Putamen (tissue), 1 donor: ENCODE data around the gene PDXK.
"Not testable (repeated sequence)": the region's sequence is repeated elsewhere in the genome, so short reads cannot be mapped to it uniquely, and the experiment has no call there.

ENCODE experiments used
- DNase-seq: peaks from one replicate; pipeline ENCODE4 v3.0.0-alpha.2; 2016; ENCODE audit warnings: low spot score

The PDXK gene

GRCh38 chr21:43697758-43698643 is 20.9 kb upstream of the PDXK start:
- no peak for DNase-seq

DNA sequence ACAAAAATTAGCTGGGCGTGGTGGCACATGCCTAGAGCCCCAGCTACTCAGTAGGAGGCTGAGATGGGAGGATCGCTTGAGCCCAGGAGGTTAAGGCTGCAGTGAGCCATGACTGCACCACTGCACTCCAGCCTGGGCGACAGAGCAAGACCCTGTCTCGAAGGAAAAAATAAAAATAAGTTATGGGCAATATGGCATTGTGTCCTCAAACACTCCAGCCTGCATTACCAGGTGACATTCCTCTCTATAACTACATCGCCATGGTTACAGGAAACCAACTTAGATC is 19.5 kb upstream of the PDXK start:
- DNase-seq: not testable (repeated sequence)

DNA sequence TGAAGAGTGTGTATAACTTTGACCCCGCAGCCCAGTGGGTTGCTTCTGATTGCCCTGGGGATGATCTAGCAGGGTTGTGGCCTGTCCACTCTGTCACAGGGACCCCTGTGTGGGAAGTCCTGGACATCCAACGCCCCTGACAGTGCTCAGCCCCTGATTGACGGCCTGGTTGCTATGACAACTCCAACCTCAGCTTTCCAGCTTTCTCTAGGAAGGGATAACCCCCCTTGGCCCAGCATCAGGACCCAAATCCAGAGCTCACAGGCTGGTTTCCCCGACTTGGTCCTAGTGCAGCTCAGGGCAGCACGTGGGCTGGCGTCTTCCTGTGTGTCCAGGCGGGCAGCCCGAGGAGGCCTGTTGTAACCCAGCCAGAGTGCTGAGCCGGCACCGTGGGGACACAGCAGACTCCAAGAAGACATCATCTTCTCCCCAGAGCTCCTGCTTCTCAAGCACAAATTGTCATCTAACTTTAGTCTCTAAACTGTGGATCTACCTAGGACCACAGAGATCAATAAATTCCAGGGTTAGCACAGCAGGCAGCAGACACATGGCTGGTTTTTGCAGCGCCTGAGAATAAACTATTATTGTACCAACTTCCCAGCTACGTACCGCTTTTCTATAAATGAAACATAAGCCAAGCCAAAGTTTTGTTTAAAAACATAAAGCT is 18.9 kb upstream of the PDXK start:
- DNase-seq: no peak

DNA sequence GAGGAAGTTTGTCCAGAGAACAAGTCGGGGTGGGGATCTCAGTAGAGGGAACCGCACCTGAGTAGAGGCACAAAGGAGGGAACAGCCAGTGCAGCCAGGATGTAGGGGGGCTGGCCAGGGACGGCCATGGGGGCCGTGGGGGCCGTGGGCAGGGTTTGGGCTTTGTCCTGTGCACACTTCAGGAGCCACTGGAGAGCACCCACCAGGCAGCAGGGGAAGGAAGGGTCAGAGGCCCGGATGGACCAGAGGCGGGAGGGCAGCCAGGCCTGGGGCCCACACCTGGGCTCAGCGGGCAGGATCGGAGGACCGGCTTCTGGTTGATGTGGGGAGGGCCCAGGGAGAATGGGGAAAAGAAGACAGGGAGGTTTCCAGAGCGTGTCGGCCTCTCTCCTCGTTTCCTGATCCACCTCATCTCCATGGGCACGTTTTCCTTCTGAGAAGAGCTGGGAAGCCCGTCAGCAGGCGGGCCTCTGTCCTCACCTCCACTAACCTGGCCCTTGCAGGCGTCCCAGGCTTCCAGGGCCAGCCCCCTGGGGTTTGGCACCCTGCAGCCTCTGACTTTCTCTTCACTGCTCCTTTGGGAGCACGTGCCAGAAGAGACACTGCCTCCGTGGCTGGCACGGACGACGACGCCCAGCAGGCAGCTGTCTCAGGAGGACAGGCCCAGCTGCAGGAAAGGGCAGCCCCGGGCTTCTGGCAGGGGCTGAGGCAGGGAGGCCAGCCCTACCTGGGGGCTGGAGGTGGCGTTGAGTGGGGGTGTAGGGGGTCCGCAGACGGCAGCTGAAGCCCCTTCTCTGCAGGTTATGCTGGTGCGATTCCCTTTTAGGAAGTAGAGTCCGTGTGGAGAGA is 16.8 kb upstream of the PDXK start:
- DNase-seq: no peak

GRCh38 chr21:43702785-43703034 is 16.2 kb upstream of the PDXK start:
- DNase-seq: no peak

DNA sequence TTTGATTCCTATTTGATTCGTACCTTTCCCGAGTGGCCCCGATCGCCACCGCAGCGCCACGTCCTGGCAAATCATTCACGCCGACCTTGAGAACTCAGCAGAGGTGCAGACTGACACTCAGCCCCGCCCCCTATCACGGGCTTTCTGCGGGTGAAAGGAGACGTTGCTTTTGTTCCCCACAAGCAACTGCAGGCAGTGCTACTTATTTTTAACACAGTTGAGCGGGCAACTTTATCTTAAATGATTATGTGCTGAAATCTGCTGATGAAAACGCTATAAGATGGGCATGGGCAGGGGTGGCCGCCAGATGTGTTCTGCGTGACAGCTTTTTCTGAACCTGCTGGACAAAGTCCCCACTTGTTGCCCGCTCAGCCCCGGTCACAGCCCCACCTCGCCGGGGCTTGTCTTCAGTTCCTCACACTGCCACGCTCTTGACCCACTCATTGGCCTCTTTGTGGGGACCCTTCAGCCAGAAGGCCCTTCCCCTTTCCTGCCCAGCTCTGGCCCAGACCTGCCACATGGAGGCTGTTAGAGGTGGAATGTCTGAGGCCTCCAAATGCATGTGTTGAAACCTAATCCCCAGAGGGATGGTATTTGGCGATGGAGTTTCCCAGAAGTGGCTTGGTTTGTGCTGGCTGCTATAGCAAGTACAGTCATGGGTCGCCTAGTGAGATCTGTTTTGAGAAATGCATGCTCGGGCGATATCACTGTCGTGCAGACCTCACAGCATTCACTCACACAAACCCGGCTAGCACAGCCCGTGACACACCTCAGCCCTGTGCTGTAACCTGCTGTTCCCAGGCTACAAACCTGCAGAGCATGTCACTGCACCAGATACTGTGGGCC is 15.7 kb upstream of the PDXK start:
- peak; percentile 47 for DNase-seq

GRCh38 chr21:43707462-43707861 is 11.5 kb upstream of the PDXK start:
- no peak for DNase-seq

DNA sequence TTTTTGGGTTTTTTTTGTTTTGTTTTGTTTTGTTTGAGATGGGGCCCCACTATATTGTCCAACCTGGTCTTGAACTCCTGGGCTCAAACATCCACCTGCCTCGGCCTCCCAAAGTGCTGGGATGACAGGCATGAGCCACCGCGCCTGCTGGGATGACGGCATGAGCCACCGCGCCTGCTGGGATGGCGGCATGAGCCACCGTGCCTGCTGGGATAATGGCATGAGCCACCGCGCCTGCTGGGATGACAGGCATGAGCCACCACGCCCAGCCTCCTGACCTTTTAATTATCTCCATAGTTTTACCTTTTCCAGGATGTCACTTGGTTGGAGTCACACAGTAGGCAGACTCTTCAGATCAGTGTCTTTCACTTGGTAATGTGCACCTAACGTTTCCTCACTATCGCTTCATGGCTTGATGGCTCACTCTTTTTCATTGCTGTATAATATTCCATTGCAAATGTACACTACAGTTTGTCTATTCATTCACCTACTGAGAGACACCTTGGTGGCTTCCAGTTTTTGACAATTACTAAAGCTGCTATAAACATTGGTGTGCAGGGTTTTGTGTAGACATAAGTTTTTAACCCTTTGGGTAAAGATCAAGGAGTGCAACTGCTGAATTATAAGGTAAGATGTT is 10.1 kb upstream of the PDXK start:
- no peak for DNase-seq

DNA sequence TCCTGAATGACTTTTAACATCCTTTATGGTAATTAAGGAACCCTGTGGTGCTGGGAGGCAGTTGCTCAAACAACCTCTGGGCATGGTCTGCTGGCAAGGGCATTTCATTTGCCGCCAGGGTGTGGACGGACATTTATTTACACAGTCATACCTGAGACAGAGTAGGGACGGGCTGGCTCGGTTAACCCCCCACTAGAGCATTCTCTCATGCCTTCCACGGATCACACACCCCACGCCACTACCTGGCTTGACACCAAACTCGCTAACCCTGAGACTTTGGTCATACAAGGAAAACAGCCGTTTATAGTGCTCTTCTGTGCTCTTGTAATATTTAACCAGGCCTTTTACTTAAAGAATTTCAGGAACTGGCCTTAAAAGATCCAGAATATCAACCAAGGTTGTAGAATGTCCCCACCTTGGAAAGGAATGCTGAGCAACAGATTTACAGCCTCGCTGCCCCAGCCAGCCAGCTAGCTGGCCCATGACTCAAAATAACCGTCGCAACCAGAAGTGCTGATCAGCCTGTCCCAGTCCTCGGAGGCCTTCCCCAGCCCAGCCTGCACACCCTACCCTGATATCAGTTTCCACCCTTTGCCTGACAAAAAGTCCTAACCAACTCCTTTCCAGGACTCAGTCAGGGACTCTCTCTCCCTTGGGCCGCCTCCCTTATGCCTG is 6.5 kb upstream of the PDXK start:
- DNase-seq: no peak

DNA sequence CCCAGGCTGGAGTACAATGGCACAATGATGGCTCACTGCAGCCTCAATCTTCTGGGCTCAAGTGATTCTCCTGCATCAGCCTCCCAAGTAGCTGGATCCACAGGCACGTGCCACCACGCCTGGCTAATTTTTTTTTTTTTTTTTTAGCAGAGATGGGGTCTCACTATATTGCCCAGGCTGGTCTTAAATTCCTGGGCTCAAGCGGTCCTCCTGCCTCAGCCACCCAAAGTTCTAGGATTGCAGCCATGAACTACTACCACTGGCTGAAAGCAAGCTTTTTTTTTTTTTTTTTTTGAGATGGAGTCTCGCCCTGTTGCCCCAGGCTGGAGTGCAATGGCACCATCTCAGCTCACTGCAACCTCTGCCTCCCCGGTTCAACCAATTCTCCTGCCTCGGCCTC is 5.8 kb upstream of the PDXK start:
- not testable (repeated sequence) for DNase-seq

DNA sequence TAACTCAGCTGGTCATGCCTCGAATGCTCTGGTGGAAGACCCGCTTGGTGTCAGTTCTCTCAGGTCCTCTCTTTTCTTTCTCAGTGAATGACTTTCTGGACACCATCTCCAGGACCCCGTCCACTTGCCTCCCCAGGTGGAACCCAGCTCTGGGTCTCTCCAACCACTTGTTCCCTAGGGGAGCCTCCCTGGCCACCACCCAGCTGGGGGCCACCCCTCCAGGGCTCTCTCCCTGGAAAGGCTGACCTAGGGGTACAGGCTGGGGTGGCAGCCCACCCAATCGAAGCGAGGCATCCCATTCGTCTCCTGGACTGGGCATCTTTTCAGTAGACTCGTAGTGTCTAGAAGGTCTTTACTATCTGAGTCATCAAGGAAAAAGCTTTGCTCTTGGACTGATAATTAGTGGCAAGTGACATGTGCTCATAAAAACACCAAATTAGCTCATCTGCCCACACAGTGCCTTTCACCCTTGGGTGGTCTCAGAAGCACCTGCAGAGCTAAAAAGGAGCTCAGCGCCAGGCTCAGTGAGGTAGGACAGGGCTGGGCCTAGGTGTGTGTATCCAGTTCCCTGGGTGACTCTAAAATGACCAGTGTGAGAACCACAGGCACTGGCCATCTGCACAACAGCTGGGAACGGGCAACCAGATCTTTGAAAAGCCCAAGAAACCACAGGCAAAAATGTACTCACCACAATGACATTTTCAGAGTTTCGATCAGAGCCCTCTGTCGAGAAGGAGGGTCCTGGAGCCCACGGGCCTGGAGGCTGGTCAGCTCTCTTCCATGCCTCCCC is 2.4 kb upstream of the PDXK start:
- DNase-seq: no peak

- DNase-seq: no peak
Observed at GRCh38 chr21:43717166-43717853, 1.6 kb upstream of the PDXK start.

DNA sequence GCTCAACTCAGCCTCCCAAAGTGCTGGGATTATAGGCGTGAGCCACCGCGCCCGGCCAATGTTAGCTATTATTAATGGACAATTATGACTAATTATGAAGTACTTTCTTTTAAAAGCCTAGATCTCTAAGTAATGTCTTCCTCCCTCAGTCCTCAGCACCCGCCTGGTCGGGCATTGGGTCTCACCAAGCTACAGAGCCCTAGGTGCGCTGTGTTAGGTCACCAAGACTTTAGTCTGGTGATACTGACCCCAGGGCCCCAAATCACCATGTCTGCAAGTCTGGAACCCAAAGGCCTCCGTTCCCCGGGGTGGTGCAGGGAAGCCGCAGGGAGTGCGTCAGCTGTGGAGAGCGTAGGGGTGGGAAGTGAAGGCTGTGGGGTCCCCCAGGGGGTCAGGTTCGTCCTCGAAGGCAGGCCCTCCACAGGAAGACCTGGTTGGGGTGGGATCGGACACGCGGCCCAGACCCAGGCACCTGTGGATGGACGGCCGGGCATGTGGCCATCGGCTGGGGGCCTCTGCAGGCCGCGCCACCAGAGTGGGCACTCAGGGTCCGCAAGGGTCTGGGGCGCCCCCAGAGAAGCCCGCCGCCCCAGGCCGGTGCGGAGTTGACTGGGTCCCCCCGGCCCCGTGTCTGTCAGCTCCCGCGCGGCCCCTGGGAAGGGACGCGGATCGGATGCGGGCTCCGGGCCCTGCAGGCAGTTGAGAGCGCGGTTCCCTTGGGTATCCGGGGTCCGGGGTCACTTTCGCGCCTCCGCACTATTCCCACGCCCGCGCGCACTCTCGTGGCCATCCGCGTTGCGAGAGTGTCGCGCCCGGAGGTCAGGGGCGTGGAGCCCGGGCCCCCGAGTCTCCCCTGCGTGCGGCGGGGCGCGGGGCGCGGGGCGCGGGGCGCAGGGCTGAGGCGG is 710 bp upstream of the PDXK start:
- no peak for DNase-seq

DNA sequence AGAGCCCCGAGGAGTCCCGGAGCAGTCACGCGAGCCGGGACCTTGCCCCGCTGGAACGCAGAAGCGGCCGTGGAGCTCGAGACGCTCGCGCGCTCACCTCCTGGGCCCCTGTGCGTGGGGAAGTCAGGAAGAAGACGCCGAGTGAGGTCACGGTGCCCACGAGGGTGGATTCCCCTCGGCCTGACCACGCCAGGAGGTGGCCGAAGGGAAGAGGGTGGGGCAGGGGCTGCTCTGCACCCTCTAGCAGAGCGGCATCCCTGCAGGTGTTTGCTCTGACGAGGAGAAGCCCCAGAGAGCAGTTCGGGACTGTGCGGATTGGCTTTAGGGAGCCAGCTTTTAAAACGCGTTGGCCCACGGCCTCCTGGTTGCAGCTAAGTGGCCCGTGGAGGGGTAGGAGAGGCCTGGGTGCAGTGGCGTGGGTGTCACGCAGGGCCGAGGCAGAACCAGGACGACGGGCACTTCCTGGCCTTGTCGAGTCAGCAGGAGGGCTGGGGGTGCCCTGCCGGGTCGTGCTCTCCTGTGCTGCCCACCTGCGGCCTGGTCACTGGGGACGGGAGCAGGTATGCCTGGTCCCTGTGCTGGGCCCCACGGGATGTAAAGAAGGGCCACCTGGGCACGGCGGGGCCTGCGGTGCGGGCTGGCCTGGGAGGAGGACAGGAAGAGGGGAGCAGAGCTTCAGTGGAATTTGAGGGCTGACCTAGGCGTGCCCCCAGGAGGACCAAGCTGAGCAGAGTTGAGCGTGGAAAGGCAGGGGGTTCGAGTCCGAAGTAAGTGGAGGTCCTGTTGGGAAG is 1.0 kb downstream of the PDXK start:
- DNase-seq: no peak

- no peak for DNase-seq
Observed at GRCh38 chr21:43720539-43721166, 1.7 kb downstream of the PDXK start.

GRCh38 chr21:43721206-43721605 is 2.3 kb downstream of the PDXK start:
- no peak for DNase-seq

- DNase-seq: no peak
Observed at GRCh38 chr21:43721939-43722338, 3.0 kb downstream of the PDXK start.
